Measurements from ENCODE around the gene PTGES.

The PTGES gene

GRCh38 chr9:129695870-129696269, 57.0 kb downstream of the PTGES start:
- H3K36me3 ChIP-seq (ENCODE audit: control insufficient read depth in 1 of 2, insufficient read depth in 2 of 2, low read length in 2 of 2): no peaks in the 10 kb centered on the region
- no peak overlapping the region for H2AFZ ChIP-seq (ENCODE audit: insufficient read depth, low read length, poor library complexity)
- H3K23ac ChIP-seq (ENCODE audit: low read length): no peak overlapping the region
- H2BK120ac ChIP-seq (ENCODE audit: insufficient read depth, low read length, poor library complexity): no peak overlapping the region
- DNase-seq: no peak
- WGBS (ENCODE audit: extremely low coverage, insufficient coverage, insufficient read length): no CpG with 5 or more reads among the region's 3 CpGs
- H2BK5ac ChIP-seq (ENCODE audit: low read depth, low read length, poor library complexity): no peak overlapping the region
- H3K4me2 ChIP-seq (ENCODE audit: low read length): no peak overlapping the region
- no peak overlapping the region for H4K91ac ChIP-seq (ENCODE audit: low read depth, low read length)
- H4K12ac ChIP-seq (ENCODE audit: low read depth, low read length): no peak overlapping the region
- no peak overlapping the region for H3K27ac ChIP-seq (ENCODE audit: low read depth, low read length)
- no peak overlapping the region for H3K4ac ChIP-seq (ENCODE audit: low read depth, low read length)
- H3K79me2 ChIP-seq (ENCODE audit: control insufficient read depth, insufficient read depth, low read length, poor library complexity): no peaks in the 10 kb centered on the region
- no peak overlapping the region for H2AK5ac ChIP-seq (ENCODE audit: low read length)
- H4K8ac ChIP-seq (ENCODE audit: low read depth, low read length): no peak overlapping the region
- H3K18ac ChIP-seq (ENCODE audit: low read length): no peak overlapping the region
- no peak overlapping the region for H3K9ac ChIP-seq (ENCODE audit: low read length)
- H3K4me1 ChIP-seq (ENCODE audit: control insufficient read depth in 1 of 2, insufficient read depth in 2 of 2, low read length in 2 of 2): peaks cover 11 to 13% of the 10 kb centered on the region in 2 experiments
- H2BK12ac ChIP-seq (ENCODE audit: low read length): no peak overlapping the region
- H3K79me1 ChIP-seq (ENCODE audit: low read length): peaks cover 8% of the 10 kb centered on the region
- peaks cover 8% of the 10 kb centered on the region for H3K9me3 ChIP-seq (ENCODE audit: insufficient read depth, low read depth, low read length)
- no peak overlapping the region for H3K14ac ChIP-seq (ENCODE audit: low read length)
- H3K27me3 ChIP-seq (ENCODE audit: insufficient read depth, low read length): peaks cover 9% of the 10 kb centered on the region
- no peak overlapping the region for H3K4me3 ChIP-seq (ENCODE audit: low read depth, low read length)

- no peak overlapping the region for H4K8ac ChIP-seq (ENCODE audit: low read depth, low read length)
- H3K18ac ChIP-seq (ENCODE audit: low read length): no peak overlapping the region
- H3K27ac ChIP-seq (ENCODE audit: low read depth, low read length): no peak overlapping the region
- peaks cover 8% of the 10 kb centered on the region for H3K9me3 ChIP-seq (ENCODE audit: insufficient read depth, low read depth, low read length)
- H3K4me3 ChIP-seq (ENCODE audit: low read depth, low read length): no peak overlapping the region
- no peak overlapping the region for H3K23ac ChIP-seq (ENCODE audit: low read length)
- peaks cover 11 to 13% of the 10 kb centered on the region in 2 experiments for H3K4me1 ChIP-seq (ENCODE audit: control insufficient read depth in 1 of 2, insufficient read depth in 2 of 2, low read length in 2 of 2)
- no peak overlapping the region for H4K91ac ChIP-seq (ENCODE audit: low read depth, low read length)
- H3K79me2 ChIP-seq (ENCODE audit: control insufficient read depth, insufficient read depth, low read length, poor library complexity): no peaks in the 10 kb centered on the region
- no peak overlapping the region for H2AFZ ChIP-seq (ENCODE audit: insufficient read depth, low read length, poor library complexity)
- no peak overlapping the region for H4K12ac ChIP-seq (ENCODE audit: low read depth, low read length)
- peaks cover 9% of the 10 kb centered on the region for H3K27me3 ChIP-seq (ENCODE audit: insufficient read depth, low read length)
- H3K79me1 ChIP-seq (ENCODE audit: low read length): peaks cover 8% of the 10 kb centered on the region
- no peak overlapping the region for H2BK5ac ChIP-seq (ENCODE audit: low read depth, low read length, poor library complexity)
- DNase-seq: no peak
- H2BK12ac ChIP-seq (ENCODE audit: low read length): no peak overlapping the region
- H3K4ac ChIP-seq (ENCODE audit: low read depth, low read length): no peak overlapping the region
- H2AK5ac ChIP-seq (ENCODE audit: low read length): no peak overlapping the region
- H3K9ac ChIP-seq (ENCODE audit: low read length): no peak overlapping the region
- WGBS (ENCODE audit: extremely low coverage, insufficient coverage, insufficient read length): no CpG with 5 or more reads among the region's 11 CpGs
- no peak overlapping the region for H3K4me2 ChIP-seq (ENCODE audit: low read length)
- H3K36me3 ChIP-seq (ENCODE audit: control insufficient read depth in 1 of 2, insufficient read depth in 2 of 2, low read length in 2 of 2): no peaks in the 10 kb centered on the region
- no peak overlapping the region for H2BK120ac ChIP-seq (ENCODE audit: insufficient read depth, low read length, poor library complexity)
- H3K14ac ChIP-seq (ENCODE audit: low read length): no peak overlapping the region
Measured at GRCh38 chr9:129694243-129694646, 58.6 kb downstream of the PTGES start.

DNA sequence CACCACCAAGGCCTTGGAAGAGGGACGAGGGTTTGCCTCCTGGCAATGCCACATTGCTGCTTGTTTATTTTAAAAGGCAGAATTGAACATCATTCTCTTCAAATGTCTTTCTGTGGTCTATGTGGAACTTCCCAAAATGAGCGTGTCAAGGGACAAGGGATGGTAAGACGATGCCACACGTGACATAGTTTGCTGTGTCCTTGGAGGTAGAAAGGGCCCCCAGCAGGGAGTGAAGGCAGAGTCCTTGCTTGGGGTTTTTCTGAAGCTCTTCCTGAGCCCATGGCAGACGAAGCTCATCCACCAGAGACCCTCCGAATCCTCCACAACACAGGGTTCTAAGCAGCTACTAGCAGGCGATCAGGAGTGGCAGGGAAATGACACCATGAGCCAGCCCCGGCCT, 59.1 kb downstream of the PTGES start:
- no peak overlapping the region for H2AFZ ChIP-seq (ENCODE audit: insufficient read depth, low read length, poor library complexity)
- no peak overlapping the region for H3K4me3 ChIP-seq (ENCODE audit: low read depth, low read length)
- no peak overlapping the region for H2AK5ac ChIP-seq (ENCODE audit: low read length)
- no peak overlapping the region for H4K91ac ChIP-seq (ENCODE audit: low read depth, low read length)
- H3K27me3 ChIP-seq (ENCODE audit: insufficient read depth, low read length): peaks cover 9% of the 10 kb centered on the region
- peaks cover 11 to 13% of the 10 kb centered on the region in 2 experiments for H3K4me1 ChIP-seq (ENCODE audit: control insufficient read depth in 1 of 2, insufficient read depth in 2 of 2, low read length in 2 of 2)
- peaks cover 8% of the 10 kb centered on the region for H3K9me3 ChIP-seq (ENCODE audit: insufficient read depth, low read depth, low read length)
- H3K4ac ChIP-seq (ENCODE audit: low read depth, low read length): no peak overlapping the region
- no peak overlapping the region for H3K27ac ChIP-seq (ENCODE audit: low read depth, low read length)
- no peaks in the 10 kb centered on the region for H3K36me3 ChIP-seq (ENCODE audit: control insufficient read depth in 1 of 2, insufficient read depth in 2 of 2, low read length in 2 of 2)
- no peak overlapping the region for H3K23ac ChIP-seq (ENCODE audit: low read length)
- no peak overlapping the region for H3K4me2 ChIP-seq (ENCODE audit: low read length)
- H2BK12ac ChIP-seq (ENCODE audit: low read length): no peak overlapping the region
- H3K18ac ChIP-seq (ENCODE audit: low read length): no peak overlapping the region
- H2BK120ac ChIP-seq (ENCODE audit: insufficient read depth, low read length, poor library complexity): no peak overlapping the region
- H3K9ac ChIP-seq (ENCODE audit: low read length): no peak overlapping the region
- peaks cover 8% of the 10 kb centered on the region for H3K79me1 ChIP-seq (ENCODE audit: low read length)
- H4K8ac ChIP-seq (ENCODE audit: low read depth, low read length): no peak overlapping the region
- no peak overlapping the region for H2BK5ac ChIP-seq (ENCODE audit: low read depth, low read length, poor library complexity)
- no peak for DNase-seq
- no CpG with 5 or more reads among the region's 8 CpGs for WGBS (ENCODE audit: extremely low coverage, insufficient coverage, insufficient read length)
- H4K12ac ChIP-seq (ENCODE audit: low read depth, low read length): no peak overlapping the region
- no peaks in the 10 kb centered on the region for H3K79me2 ChIP-seq (ENCODE audit: control insufficient read depth, insufficient read depth, low read length, poor library complexity)
- H3K14ac ChIP-seq (ENCODE audit: low read length): no peak overlapping the region

- DNase-seq: no peak
- Histone ChIP-seq H3K9ac (ENCODE audit: low read length) (no peak overlapping the region), H2BK12ac (ENCODE audit: low read length) (no peak overlapping the region), H3K18ac (ENCODE audit: low read length) (no peak overlapping the region), H2AFZ (ENCODE audit: insufficient read depth, low read length, poor library complexity) (no peak overlapping the region), H3K4ac (ENCODE audit: low read depth, low read length) (no peak overlapping the region), H2BK5ac (ENCODE audit: low read depth, low read length, poor library complexity) (no peak overlapping the region), H3K27ac (ENCODE audit: low read depth, low read length) (no peak overlapping the region), H3K4me1 (ENCODE audit: control insufficient read depth in 1 of 2, insufficient read depth in 2 of 2, low read length in 2 of 2) (peaks cover 7 to 8% of the 10 kb centered on the region in 2 experiments), H2BK120ac (ENCODE audit: insufficient read depth, low read length, poor library complexity) (no peak overlapping the region), H3K79me2 (ENCODE audit: control insufficient read depth, insufficient read depth, low read length, poor library complexity) (no peaks in the 10 kb centered on the region), H3K27me3 (ENCODE audit: insufficient read depth, low read length) (peaks cover 6% of the 10 kb centered on the region), H4K91ac (ENCODE audit: low read depth, low read length) (no peak overlapping the region), H3K36me3 (ENCODE audit: control insufficient read depth in 1 of 2, insufficient read depth in 2 of 2, low read length in 2 of 2) (no peaks in the 10 kb centered on the region), H4K8ac (ENCODE audit: low read depth, low read length) (no peak overlapping the region), H4K12ac (ENCODE audit: low read depth, low read length) (no peak overlapping the region), H3K4me3 (ENCODE audit: low read depth, low read length) (no peak overlapping the region), H3K14ac (ENCODE audit: low read length) (no peak overlapping the region), H3K79me1 (ENCODE audit: low read length) (peaks cover 5% of the 10 kb centered on the region), H3K4me2 (ENCODE audit: low read length) (no peak overlapping the region), H3K23ac (ENCODE audit: low read length) (no peak overlapping the region), H2AK5ac (ENCODE audit: low read length) (no peak overlapping the region), H3K9me3 (ENCODE audit: insufficient read depth, low read depth, low read length) (peaks cover 5% of the 10 kb centered on the region)
- WGBS (ENCODE audit: extremely low coverage, insufficient coverage, insufficient read length): no CpG with 5 or more reads among the region's 5 CpGs
Measured at GRCh38 chr9:129692534-129692933, 60.3 kb downstream of the PTGES start.

Data from trophoblast cell (in vitro differentiated cells and primary cell).